HG02798 (cell line): Measurements from ENCODE around the gene PCK1.

ENCODE experiments used
- ATAC-seq: cut with Tn5 transposase; IDR thresholded peaks from one replicate; pipeline ENCODE4 v1.9.1; 2021; ENCODE audit warnings: mild to moderate bottlenecking; ENCODE audit not compliant: unreplicated experiment, poor library complexity

The PCK1 gene

GRCh38 chr20:57535297-57535696, 25.6 kb upstream of the PCK1 start:
- no peak for ATAC-seq

- no peak for ATAC-seq
These were observed 24.7 kb upstream of the PCK1 start for GRCh38 chr20:57536120-57536708.

GRCh38 chr20:57536771-57537724, 23.9 kb upstream of the PCK1 start:
- ATAC-seq, result no peak

- ATAC-seq, result no peak
These were observed 23.1 kb upstream of the PCK1 start for GRCh38 chr20:57537822-57538221.

GRCh38 chr20:57539889-57540288, 21.0 kb upstream of the PCK1 start:
- no peak for ATAC-seq

GRCh38 chr20:57540890-57541580, 19.9 kb upstream of the PCK1 start:
- ATAC-seq, result no peak

DNA sequence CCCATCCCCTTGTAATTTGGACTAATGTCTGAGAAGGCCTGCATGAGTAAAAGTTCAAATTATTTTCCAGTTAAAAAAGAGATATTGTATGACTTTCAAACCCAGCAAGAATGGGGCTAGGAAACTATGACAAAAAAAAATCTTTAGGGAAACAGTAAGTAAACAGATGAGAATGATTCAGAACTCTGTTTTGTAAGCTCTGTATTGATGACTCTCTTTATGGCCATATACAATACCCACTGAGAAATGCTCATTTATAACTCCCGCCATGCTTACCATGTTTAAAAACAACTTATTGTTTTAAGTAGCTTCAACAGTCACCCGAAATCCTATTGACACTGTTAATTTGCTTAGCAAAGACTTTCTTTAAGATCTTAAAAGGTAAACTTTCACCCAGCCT, 17.2 kb upstream of the PCK1 start:
- no peak for ATAC-seq

DNA sequence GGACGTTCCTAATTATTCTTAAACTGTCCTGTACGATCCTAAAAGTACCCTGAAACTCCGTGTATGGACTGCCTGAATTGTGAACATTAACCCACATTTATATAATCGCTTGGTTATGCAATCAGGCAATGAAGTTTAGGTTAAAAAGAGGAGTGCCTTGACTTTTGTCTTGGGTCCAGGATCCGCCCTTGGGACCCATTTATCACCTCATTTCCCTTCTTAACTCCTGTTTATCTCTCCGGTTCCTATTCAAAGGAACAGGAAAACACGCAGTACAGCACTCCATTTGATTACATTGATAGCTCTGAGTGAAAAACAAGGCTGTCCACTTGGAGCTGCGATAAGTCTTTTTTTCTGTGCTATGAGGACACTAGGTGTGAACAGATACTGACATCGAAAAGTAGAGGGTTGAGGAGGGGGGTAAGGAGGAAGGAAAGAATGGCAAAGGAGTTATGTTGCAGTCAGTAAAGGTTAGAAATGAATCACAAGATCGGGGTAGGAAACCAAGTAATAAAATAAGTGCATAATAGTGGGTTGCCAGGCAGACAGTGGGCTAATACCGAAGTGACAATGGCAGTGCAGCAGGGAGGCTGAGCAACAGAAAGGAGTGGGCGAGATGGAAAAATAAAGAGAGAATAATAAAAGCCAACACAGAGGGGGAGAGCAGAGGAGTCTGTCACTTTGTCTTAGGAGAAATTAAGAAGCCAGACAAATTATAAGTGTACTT, 15.9 kb upstream of the PCK1 start:
- ATAC-seq, result no peak

- no peak for ATAC-seq
These were observed 14.8 kb upstream of the PCK1 start for GRCh38 chr20:57545927-57546662.

GRCh38 chr20:57546956-57547649, 13.8 kb upstream of the PCK1 start:
- ATAC-seq, result no peak

DNA sequence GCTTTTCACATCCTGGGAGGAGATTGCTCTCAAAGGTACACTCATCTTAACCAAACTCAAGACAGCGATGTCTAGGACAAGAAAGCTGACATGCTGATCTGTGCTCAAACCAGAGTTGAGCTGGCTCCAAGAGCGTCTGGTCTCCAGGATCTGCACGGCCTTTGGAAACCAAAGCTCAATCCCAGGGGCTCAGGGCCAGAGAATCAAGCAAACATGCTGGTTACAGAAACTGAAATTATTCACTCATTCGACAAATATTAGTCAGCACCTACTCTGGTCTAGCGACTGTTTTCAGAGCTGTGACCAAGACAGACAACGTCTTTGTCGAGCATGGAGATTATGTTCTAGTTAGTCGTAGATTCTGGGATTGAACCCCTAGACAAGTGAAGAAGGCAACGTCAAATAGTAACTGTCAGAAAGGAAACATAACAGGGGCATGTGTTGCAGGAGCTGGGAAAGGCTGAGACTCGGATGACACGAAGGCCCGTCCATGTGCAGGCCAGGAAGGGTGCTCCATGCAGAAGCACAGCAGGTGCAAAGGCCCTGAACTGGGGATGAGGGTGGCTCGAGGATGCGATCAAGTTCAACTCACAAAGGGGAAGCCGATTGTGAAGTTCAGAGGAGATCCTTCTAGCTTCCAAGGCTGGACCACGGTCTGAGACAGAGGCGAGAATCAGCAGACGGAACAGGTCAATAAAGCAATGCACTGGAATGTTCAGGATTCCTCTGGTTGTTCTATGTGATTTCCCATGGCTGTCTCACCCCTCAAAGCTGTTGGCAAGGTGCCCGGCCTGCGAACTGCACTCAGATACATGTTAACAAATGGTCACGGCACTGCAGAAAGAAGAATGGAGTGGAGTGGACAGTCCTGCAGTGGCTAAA, 12.5 kb upstream of the PCK1 start:
- ATAC-seq, result no peak

DNA sequence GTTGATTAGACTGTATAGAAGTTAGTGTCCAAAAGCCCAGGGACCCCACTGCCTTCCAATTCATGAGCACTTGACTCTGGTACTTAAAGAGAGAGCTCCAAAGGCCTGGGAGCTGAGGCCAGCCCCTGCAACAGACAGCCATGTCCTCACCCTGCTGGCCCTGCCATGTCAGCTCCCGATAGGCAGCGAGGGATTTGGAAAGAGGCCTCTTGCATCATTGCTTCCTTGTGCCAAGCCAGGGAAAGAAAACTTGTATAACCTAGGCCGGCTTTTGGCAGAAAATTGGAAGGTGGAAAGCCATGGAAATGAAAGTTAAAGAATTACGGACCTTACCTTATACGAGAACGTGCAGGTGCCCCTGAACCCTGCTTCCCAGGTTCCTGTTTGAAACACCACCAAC, 8.4 kb upstream of the PCK1 start:
- no peak for ATAC-seq

DNA sequence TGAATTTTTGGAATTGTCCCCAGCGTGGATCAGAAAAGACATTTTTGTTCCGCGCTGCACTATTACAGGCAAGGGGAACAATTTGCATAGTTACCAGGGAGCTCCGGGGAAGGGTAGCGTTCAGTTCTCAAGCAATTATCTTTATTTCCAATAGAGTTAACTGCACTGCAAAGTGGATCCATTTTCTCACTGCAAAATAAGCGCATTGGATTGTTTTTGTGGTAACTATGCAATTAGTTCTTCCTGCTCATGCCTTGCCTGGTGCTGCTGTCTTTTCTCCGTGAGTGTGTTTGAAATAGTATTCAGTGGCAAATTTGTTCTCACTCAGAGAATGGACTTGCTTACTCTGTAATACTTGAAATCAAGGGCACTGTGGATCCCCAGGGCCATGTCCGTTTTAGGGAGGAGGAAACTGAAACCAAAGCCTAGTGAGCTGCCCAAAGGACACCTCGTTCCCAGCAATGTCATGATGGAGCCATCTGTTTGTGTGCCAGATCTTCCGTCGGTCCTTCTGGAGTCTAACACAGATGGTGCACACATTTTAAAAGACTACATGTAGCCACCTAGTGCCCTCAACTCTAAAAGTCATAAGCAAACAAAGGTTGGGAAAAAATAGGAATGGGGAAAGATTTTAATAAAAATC, 7.4 kb upstream of the PCK1 start:
- ATAC-seq, result no peak

- no peak for ATAC-seq
These were observed 5.3 kb upstream of the PCK1 start for GRCh38 chr20:57555457-57556184.

GRCh38 chr20:57556980-57557274, 4.0 kb upstream of the PCK1 start:
- ATAC-seq, result no peak

DNA sequence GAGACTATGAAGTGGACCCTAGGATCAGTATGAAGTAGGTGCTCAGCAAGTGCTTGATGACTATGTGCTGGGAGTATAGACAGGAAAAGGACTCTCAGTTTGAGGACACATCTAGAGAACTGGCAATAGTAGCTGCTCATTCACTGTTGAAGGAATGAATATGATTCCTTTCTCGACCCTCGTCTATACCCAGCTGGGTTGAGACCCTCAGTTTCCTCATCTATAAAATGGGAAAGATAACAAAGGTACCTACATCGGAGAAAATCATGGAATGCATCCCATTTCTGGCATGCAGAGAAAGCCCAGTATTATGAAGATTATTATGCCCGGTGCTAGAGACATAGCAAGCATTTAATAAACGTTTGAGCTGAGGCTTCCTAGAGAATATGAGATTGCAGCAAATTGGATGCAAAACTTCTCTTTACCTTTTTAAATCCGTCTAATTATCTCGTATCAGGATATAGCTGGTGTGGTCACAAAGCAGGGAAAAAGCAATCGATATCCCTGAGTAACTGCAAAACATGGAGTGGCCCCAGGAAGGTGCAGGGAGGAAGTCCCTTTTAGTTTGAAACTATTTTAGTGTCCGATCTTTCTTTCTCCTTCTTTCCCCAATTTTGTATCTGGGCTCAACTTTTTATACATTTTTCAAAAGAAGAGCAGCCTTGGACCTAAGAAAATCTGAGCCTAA, 2.8 kb upstream of the PCK1 start:
- no peak for ATAC-seq
